ENCODE data around the gene SCGB1C2. TPM values are rescaled to one million over a fixed set of nuclear protein-coding genes. Genes with fewer than 3 reads are reported as not detected.

The SCGB1C2 gene
- total RNA-seq, 3 donors from 2014 or later, result not detected

GRCh38 chr17:177762-178161 lies 40.4 kb downstream of the SCGB1C2 start:
- no peak overlapping the region for H3K4me3 ChIP-seq
- intact Hi-C loops (cut with DNase I; ENCODE audit: low total_unique reads), result no loop called here
- no peak for DNase-seq (ENCODE audit: low spot score in 2 of 2)
- peaks cover 8 to 17% of the 10 kb centered on the region in 2 donors for H3K27me3 ChIP-seq
- no peaks in the 10 kb centered on the region for H3K9me3 ChIP-seq
- no peak overlapping the region for H3K27ac ChIP-seq
- TF ChIP-seq POLR2AphosphoS5 (IDR thresholded peaks at IDR 0.05) (no peak), POLR2A (IDR thresholded peaks at IDR 0.05) (no peak)
- TF ChIP-seq, protein P1, sequence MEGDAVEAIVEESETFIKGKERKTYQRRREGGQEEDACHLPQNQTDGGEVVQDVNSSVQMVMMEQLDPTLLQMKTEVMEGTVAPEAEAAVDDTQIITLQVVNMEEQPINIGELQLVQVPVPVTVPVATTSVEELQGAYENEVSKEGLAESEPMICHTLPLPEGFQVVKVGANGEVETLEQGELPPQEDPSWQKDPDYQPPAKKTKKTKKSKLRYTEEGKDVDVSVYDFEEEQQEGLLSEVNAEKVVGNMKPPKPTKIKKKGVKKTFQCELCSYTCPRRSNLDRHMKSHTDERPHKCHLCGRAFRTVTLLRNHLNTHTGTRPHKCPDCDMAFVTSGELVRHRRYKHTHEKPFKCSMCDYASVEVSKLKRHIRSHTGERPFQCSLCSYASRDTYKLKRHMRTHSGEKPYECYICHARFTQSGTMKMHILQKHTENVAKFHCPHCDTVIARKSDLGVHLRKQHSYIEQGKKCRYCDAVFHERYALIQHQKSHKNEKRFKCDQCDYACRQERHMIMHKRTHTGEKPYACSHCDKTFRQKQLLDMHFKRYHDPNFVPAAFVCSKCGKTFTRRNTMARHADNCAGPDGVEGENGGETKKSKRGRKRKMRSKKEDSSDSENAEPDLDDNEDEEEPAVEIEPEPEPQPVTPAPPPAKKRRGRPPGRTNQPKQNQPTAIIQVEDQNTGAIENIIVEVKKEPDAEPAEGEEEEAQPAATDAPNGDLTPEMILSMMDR (IDR thresholded peaks at IDR 0.05), result no peak
- H3K36me3 ChIP-seq, result no peaks in the 10 kb centered on the region
- no peaks in the 10 kb centered on the region for H3K4me1 ChIP-seq

- TF ChIP-seq, protein P1 (IDR thresholded peaks at IDR 0.05), result no peak
- TF ChIP-seq POLR2AphosphoS5 (IDR thresholded peaks at IDR 0.05) (no peak), POLR2A (IDR thresholded peaks at IDR 0.05) (no peak)
- peaks cover 8 to 17% of the 10 kb centered on the region in 2 donors for H3K27me3 ChIP-seq
- no peaks in the 10 kb centered on the region for H3K9me3 ChIP-seq
- peak overlapping the region in 1 of 2 donors; percentile 32 for H3K27ac ChIP-seq
- H3K4me3 ChIP-seq, result peak overlapping the region in 2 of 3 donors; percentile 49 to 73
- intact Hi-C loops (cut with DNase I; ENCODE audit: low total_unique reads), result no loop called here
- H3K36me3 ChIP-seq, result no peaks in the 10 kb centered on the region
- no peaks in the 10 kb centered on the region for H3K4me1 ChIP-seq
- DNase-seq (ENCODE audit: low spot score in 2 of 2), result no peak
Observed at GRCh38 chr17:178292-179065, 41.1 kb downstream of the SCGB1C2 start.

- DNase-seq (ENCODE audit: low spot score in 2 of 2), result no peak
- Histone ChIP-seq H3K27ac (peak overlapping the region in 1 of 2 donors; percentile 32), H3K27me3 (peaks cover 8 to 17% of the 10 kb centered on the region in 2 donors), H3K4me3 (peak overlapping the region in 2 of 3 donors; percentile 49 to 73), H3K4me1 (no peaks in the 10 kb centered on the region), H3K9me3 (no peaks in the 10 kb centered on the region), H3K36me3 (no peaks in the 10 kb centered on the region)
- intact Hi-C loops (cut with DNase I; ENCODE audit: low total_unique reads), result no loop called here
- no peak for TF ChIP-seq POLR2AphosphoS5 (IDR thresholded peaks at IDR 0.05)
- TF ChIP-seq, protein P1 (IDR thresholded peaks at IDR 0.05), result no peak
- no peak for TF ChIP-seq POLR2A (IDR thresholded peaks at IDR 0.05)
Observed at GRCh38 chr17:179066-179432, 41.7 kb downstream of the SCGB1C2 start.

- no peaks in the 10 kb centered on the region for H3K9me3 ChIP-seq
- peak overlapping the region in 1 of 2 donors; percentile 50 for H3K27ac ChIP-seq
- H3K27me3 ChIP-seq, result peaks cover 8 to 17% of the 10 kb centered on the region in 2 donors
- no peaks in the 10 kb centered on the region for H3K36me3 ChIP-seq
- TF ChIP-seq POLR2A (IDR thresholded peaks at IDR 0.05) (no peak), POLR2AphosphoS5 (IDR thresholded peaks at IDR 0.05) (no peak)
- TF ChIP-seq, protein P1 (IDR thresholded peaks at IDR 0.05), result no peak
- intact Hi-C loops (cut with DNase I; ENCODE audit: low total_unique reads), result no loop called here
- H3K4me3 ChIP-seq, result peak overlapping the region; percentile 49 to 73 (median 51)
- H3K4me1 ChIP-seq, result no peaks in the 10 kb centered on the region
- DNase-seq (ENCODE audit: low spot score in 2 of 2), result no peak
Observed at GRCh38 chr17:179781-180380, 42.5 kb downstream of the SCGB1C2 start.
